ENCODE data around the gene AGPAT4. TPM values are rescaled to one million over a fixed set of nuclear protein-coding genes. Genes with fewer than 3 reads are reported as not detected.

AGPAT4 gene
- polyA plus RNA-seq, 1 of the 3 experiments (the other 2 are of a cell fraction) = 3.9 TPM

- H3K9me3 ChIP-seq = no peaks in the 10 kb centered on the region
- ChIA-PET CTCF (interaction anchor here (1.2 kb wide), 2 partner anchors 92 to 154 kb away, joined by 3 read pairs; no protein-coding TSS in a partner anchor), POLR2A (no interaction called here)
- H3F3A ChIP-seq (replicated peaks; ENCODE audit: insufficient read depth) = no peaks in the 10 kb centered on the region
- no peak overlapping the region for H3K27ac ChIP-seq (ENCODE audit: low read depth in 2 of 2, low read length in 1 of 2)
- H3K9me2 ChIP-seq = no peaks in the 10 kb centered on the region
- no peak for TF ChIP-seq GATA2 (CRISPR knock-in tag; IDR thresholded peaks at IDR 0.05)
- TF ChIP-seq EP300 (IDR thresholded peaks at IDR 0.05; ENCODE audit: borderline replicate concordance in 1 of 2, low read depth in 1 of 2, low read length in 1 of 2) = no peak
- no peak for TF ChIP-seq JUND (IDR thresholded peaks at IDR 0.05)
- H4K20me1 ChIP-seq (ENCODE audit: insufficient read depth) = no peaks in the 10 kb centered on the region
- H2AFZ ChIP-seq (ENCODE audit: low read depth) = no peak overlapping the region
- H3K4me3 ChIP-seq (ENCODE audit: low read depth in 2 of 2, low read length in 1 of 2) = no peak overlapping the region
- H3K4me1 ChIP-seq (ENCODE audit: control insufficient read depth in 1 of 2, insufficient read depth in 2 of 2, low read depth in 1 of 2, low read length in 1 of 2) = no peaks in the 10 kb centered on the region
- no peaks in the 10 kb centered on the region for H3K79me2 ChIP-seq (ENCODE audit: insufficient read depth)
- DNase-seq = no peak
- H3K27me3 ChIP-seq (ENCODE audit: insufficient read depth) = no peaks in the 10 kb centered on the region
- H3K9ac ChIP-seq = no peak overlapping the region
- H3K4me2 ChIP-seq = no peak overlapping the region
- peaks cover 60 to 76% of the 10 kb centered on the region in 2 experiments for H3K36me3 ChIP-seq (replicated peaks in 1 of 2; ENCODE audit: control insufficient read depth in 1 of 2, insufficient read depth in 2 of 2, low read length in 1 of 2)
- WGBS (ENCODE audit: low lambda C conversion rate) = 95% methylated on average over 5 of the region's 5 CpGs
These were observed 188.6 kb downstream of the AGPAT4 start for GRCh38 chr6:161085246-161085645.

DNA sequence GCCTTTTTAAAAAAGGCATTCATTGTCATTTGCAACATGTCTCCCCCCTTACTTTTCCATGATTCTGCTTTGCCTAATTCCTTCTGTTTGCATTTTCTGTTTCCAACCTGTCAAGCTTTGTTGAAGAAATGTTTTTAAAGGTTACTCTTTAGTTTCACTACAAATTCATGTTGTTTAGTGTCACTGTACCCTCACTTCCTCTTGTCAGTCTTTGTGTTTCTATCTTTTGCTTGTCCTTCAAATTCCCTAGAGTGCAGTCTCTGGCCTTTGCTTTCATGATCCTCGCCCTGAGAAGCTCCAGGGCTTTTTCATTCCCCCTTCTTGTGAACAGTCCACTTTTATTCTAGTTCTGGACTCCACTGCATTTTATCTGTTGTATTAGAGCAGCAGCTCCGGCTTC lies 191.6 kb downstream of the AGPAT4 start:
- no peaks in the 10 kb centered on the region for H3K9me3 ChIP-seq
- no peak overlapping the region for H3K4me2 ChIP-seq
- CTCF ChIA-PET = interaction anchor here (0.9 kb wide), 1 partner anchor 292 kb away, joined by 3 read pairs; no protein-coding TSS in a partner anchor
- no peak for TF ChIP-seq TAF1 (IDR thresholded peaks at IDR 0.05; ENCODE audit: borderline replicate concordance, low read depth, low read length)
- TF ChIP-seq NRF1 (IDR thresholded peaks at IDR 0.05; ENCODE audit: low read depth, low read length) = no peak
- no peak for TF ChIP-seq TEAD4 (IDR thresholded peaks at IDR 0.05; ENCODE audit: borderline replicate concordance, insufficient read depth)
- TF ChIP-seq EZH2phosphoT487 (IDR thresholded peaks at IDR 0.05; ENCODE audit: borderline replicate concordance, low read depth) = no peak
- no peak for TF ChIP-seq RXRA (IDR thresholded peaks at IDR 0.05; ENCODE audit: borderline replicate concordance, low read depth)
- no peak for TF ChIP-seq GATA2 (CRISPR knock-in tag; IDR thresholded peaks at IDR 0.05)
- TF ChIP-seq, protein P1, sequence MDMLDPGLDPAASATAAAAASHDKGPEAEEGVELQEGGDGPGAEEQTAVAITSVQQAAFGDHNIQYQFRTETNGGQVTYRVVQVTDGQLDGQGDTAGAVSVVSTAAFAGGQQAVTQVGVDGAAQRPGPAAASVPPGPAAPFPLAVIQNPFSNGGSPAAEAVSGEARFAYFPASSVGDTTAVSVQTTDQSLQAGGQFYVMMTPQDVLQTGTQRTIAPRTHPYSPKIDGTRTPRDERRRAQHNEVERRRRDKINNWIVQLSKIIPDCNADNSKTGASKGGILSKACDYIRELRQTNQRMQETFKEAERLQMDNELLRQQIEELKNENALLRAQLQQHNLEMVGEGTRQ (IDR thresholded peaks at IDR 0.05; ENCODE audit: borderline replicate concordance, low read depth, low read length) = no peak
- no peak for TF ChIP-seq SIN3A (IDR thresholded peaks at IDR 0.05; ENCODE audit: borderline replicate concordance, low read depth, low read length)
- TF ChIP-seq JUND (IDR thresholded peaks at IDR 0.05) = no peak
- TF ChIP-seq, protein P2, sequence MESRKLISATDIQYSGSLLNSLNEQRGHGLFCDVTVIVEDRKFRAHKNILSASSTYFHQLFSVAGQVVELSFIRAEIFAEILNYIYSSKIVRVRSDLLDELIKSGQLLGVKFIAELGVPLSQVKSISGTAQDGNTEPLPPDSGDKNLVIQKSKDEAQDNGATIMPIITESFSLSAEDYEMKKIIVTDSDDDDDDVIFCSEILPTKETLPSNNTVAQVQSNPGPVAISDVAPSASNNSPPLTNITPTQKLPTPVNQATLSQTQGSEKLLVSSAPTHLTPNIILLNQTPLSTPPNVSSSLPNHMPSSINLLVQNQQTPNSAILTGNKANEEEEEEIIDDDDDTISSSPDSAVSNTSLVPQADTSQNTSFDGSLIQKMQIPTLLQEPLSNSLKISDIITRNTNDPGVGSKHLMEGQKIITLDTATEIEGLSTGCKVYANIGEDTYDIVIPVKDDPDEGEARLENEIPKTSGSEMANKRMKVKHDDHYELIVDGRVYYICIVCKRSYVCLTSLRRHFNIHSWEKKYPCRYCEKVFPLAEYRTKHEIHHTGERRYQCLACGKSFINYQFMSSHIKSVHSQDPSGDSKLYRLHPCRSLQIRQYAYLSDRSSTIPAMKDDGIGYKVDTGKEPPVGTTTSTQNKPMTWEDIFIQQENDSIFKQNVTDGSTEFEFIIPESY (IDR thresholded peaks at IDR 0.05; ENCODE audit: borderline replicate concordance, low read depth) = no peak
- no peak for TF ChIP-seq FOSL2 (IDR thresholded peaks at IDR 0.05; ENCODE audit: borderline replicate concordance, low read depth)
- TF ChIP-seq RAD21 (IDR thresholded peaks at IDR 0.05; ENCODE audit: low read length) = no peak
- TF ChIP-seq MXI1 (IDR thresholded peaks at IDR 0.05; ENCODE audit: low read depth, low read length) = no peak
- no peak for TF ChIP-seq SMC3 (IDR thresholded peaks at IDR 0.05; ENCODE audit: low read depth, low read length)
- TF ChIP-seq FOXJ3 (CRISPR knock-in tag; IDR thresholded peaks at IDR 0.05) = no peak
- TF ChIP-seq YY1 (IDR thresholded peaks at IDR 0.05; ENCODE audit: low read depth) = no peak
- H3K79me2 ChIP-seq (ENCODE audit: insufficient read depth) = no peaks in the 10 kb centered on the region
- no peak for DNase-seq
- H3K4me1 ChIP-seq (ENCODE audit: control insufficient read depth in 1 of 2, insufficient read depth in 2 of 2, low read depth in 1 of 2, low read length in 1 of 2) = no peaks in the 10 kb centered on the region
- no peak overlapping the region for H3K4me3 ChIP-seq (ENCODE audit: low read depth in 2 of 2, low read length in 1 of 2)
- H3K27me3 ChIP-seq (ENCODE audit: insufficient read depth) = no peaks in the 10 kb centered on the region
- WGBS (ENCODE audit: low lambda C conversion rate) = 96% methylated on average over 2 of the region's 2 CpGs
- no peaks in the 10 kb centered on the region for H4K20me1 ChIP-seq (ENCODE audit: insufficient read depth)
- peaks cover 35 to 55% of the 10 kb centered on the region in 2 experiments for H3K36me3 ChIP-seq (replicated peaks in 1 of 2; ENCODE audit: control insufficient read depth in 1 of 2, insufficient read depth in 2 of 2, low read length in 1 of 2)
- H2AFZ ChIP-seq (ENCODE audit: low read depth) = no peak overlapping the region
- H3F3A ChIP-seq (replicated peaks; ENCODE audit: insufficient read depth) = peaks cover 3% of the 10 kb centered on the region
- H3K9me2 ChIP-seq = no peaks in the 10 kb centered on the region
- no peak overlapping the region for H3K27ac ChIP-seq (ENCODE audit: low read depth in 2 of 2, low read length in 1 of 2)
- POLR2A ChIA-PET = no interaction called here
- H3K9ac ChIP-seq = no peak overlapping the region
